Activated T-helper 1 cell treated with anti-CD3 and anti-CD28 coated beads, Interleukin-12 subunit alpha, Interleukin-12 subunit beta, Interleukin-2, Interleukin-4 antibody, amounts not matched to agents 30 ng/mL and 10 ng/mL and 1 ng/mL, durations not matched to agents 14 hours and 24 hours and 36 hours (primary cell): ENCODE measurements around the gene HIP1. TPM values are rescaled to one million over a fixed set of nuclear protein-coding genes. Genes with fewer than 3 reads are reported as not detected.
"Not testable (repeated sequence)": the region's sequence is repeated elsewhere in the genome, so short reads cannot be mapped to it uniquely, and the experiment has no call there.

Source experiments
- DNase-seq: peaks from one replicate; pipeline ENCODE4 v3.0.0; 2021; ENCODE audit warnings: low spot score
- H3K27ac Mint-ChIP-seq: one replicate; pipeline ENCODE4 v1.8.0; 2021; ENCODE audit warnings: mild to moderate bottlenecking, mixed read lengths
- H3K27me3 Mint-ChIP-seq: one replicate; pipeline ENCODE4 v1.8.0; 2022; ENCODE audit warnings: mild to moderate bottlenecking, moderate library complexity, mixed read lengths; ENCODE audit not compliant: insufficient read depth
- H3K36me3 Mint-ChIP-seq: one replicate; pipeline ENCODE4 v1.8.0; 2021; ENCODE audit warnings: low read depth, mixed read lengths
- H3K4me1 Mint-ChIP-seq: one replicate; pipeline ENCODE4 v1.8.0; 2021; ENCODE audit warnings: low read depth, mixed read lengths
- H3K4me3 Mint-ChIP-seq: one replicate; pipeline ENCODE4 v1.8.0; 2021; ENCODE audit warnings: mild to moderate bottlenecking, moderate library complexity, mixed read lengths
- H3K9me3 Mint-ChIP-seq: one replicate; pipeline ENCODE4 v1.8.0; 2021; ENCODE audit warnings: mixed read lengths
- intact Hi-C: fragments of 100-400 bp; cut with micrococcal nuclease; formaldehyde crosslinking; loops from one replicate; pipeline ENCODE4 v1.15.1; 2024
- total RNA-seq: library from RNA; stranded (reverse); gene quantifications from 2 replicates; pipeline ENCODE4 v1.2.3, GENCODE V29; 2022

The HIP1 gene
- total RNA-seq: 2.3 and 3.3 TPM in 2 replicates

- H3K36me3 Mint-ChIP-seq: no peaks in the 10 kb centered on the region
- H3K9me3 Mint-ChIP-seq: no peaks in the 10 kb centered on the region
- H3K27me3 Mint-ChIP-seq: peaks cover 17% of the 10 kb centered on the region
- intact Hi-C loops: loop anchor here (2.0 to 5.0 kb wide), 4 partner anchors 104 to 2000 kb away; partner anchors contain the start of gene ABHD11
- H3K27ac Mint-ChIP-seq: peak within 1 kb of the TSS; percentile 96
- H3K4me3 Mint-ChIP-seq: peak within 1 kb of the TSS; percentile 93
- peaks cover 21% of the 10 kb centered on the region for H3K4me1 Mint-ChIP-seq
- DNase-seq: no peak
Measured at GRCh38 chr7:75738604-75738974, at the start of gene HIP1. Gene HIP1, minus strand, starts transcription at chr7:75738941. Its CDS starts 21 bp downstream, at chr7:75738920.

GRCh38 chr7:75788154-75788847 lies 49.6 kb upstream of the HIP1 start:
- H3K36me3 Mint-ChIP-seq, intact Hi-C loops, H3K4me1 Mint-ChIP-seq, H3K4me3 Mint-ChIP-seq, H3K27ac Mint-ChIP-seq, DNase-seq, H3K9me3 Mint-ChIP-seq, H3K27me3 Mint-ChIP-seq: not testable (repeated sequence)

- H3K27me3 Mint-ChIP-seq, DNase-seq, H3K4me1 Mint-ChIP-seq, intact Hi-C loops, H3K27ac Mint-ChIP-seq, H3K36me3 Mint-ChIP-seq, H3K9me3 Mint-ChIP-seq, H3K4me3 Mint-ChIP-seq: not testable (repeated sequence)
Measured at GRCh38 chr7:75783058-75783457, 44.3 kb upstream of the HIP1 start.

GRCh38 chr7:75780647-75781273 lies 42.0 kb upstream of the HIP1 start:
- H3K9me3 Mint-ChIP-seq, H3K27ac Mint-ChIP-seq, DNase-seq, H3K36me3 Mint-ChIP-seq, H3K4me3 Mint-ChIP-seq, H3K27me3 Mint-ChIP-seq, intact Hi-C loops: not testable (repeated sequence)
- peaks cover 14% of the 10 kb centered on the region for H3K4me1 Mint-ChIP-seq

GRCh38 chr7:75779516-75779915 lies 40.8 kb upstream of the HIP1 start:
- not testable (repeated sequence) for H3K36me3 Mint-ChIP-seq, H3K27me3 Mint-ChIP-seq, H3K9me3 Mint-ChIP-seq, H3K4me3 Mint-ChIP-seq, DNase-seq
- intact Hi-C loops: loop anchor here (5.0 kb wide), 1 partner anchor 182 kb away; no protein-coding TSS in a partner anchor
- peaks cover 23% of the 10 kb centered on the region for H3K4me1 Mint-ChIP-seq
- peak overlapping the region; percentile 20 for H3K27ac Mint-ChIP-seq

GRCh38 chr7:75779035-75779434 lies 40.3 kb upstream of the HIP1 start:
- not testable (repeated sequence) for H3K4me3 Mint-ChIP-seq, H3K9me3 Mint-ChIP-seq
- intact Hi-C loops: loop anchor here (5.0 kb wide), 1 partner anchor 182 kb away; no protein-coding TSS in a partner anchor

GRCh38 chr7:75776295-75776971 lies 37.7 kb upstream of the HIP1 start:
- H3K4me1 Mint-ChIP-seq: peaks cover 31% of the 10 kb centered on the region
- peak; percentile 24 for DNase-seq
- H3K4me3 Mint-ChIP-seq: peak overlapping the region; percentile 26
- H3K27ac Mint-ChIP-seq: peak overlapping the region; percentile 83
- intact Hi-C loops: loop anchor here (1.0 to 5.0 kb wide), 4 partner anchors 67 to 233 kb away; no protein-coding TSS in a partner anchor
- peaks cover 2% of the 10 kb centered on the region for H3K27me3 Mint-ChIP-seq
- H3K9me3 Mint-ChIP-seq: peaks cover 5% of the 10 kb centered on the region
- no peaks in the 10 kb centered on the region for H3K36me3 Mint-ChIP-seq

More at GRCh38 chr7:75779035-75779434, 40.3 kb upstream of the HIP1 start:
- H3K27me3 Mint-ChIP-seq, H3K27ac Mint-ChIP-seq, H3K36me3 Mint-ChIP-seq, DNase-seq: not testable (repeated sequence)
- peaks cover 23% of the 10 kb centered on the region for H3K4me1 Mint-ChIP-seq

- H3K27ac Mint-ChIP-seq, intact Hi-C loops, H3K9me3 Mint-ChIP-seq, H3K27me3 Mint-ChIP-seq, H3K4me3 Mint-ChIP-seq, H3K36me3 Mint-ChIP-seq, DNase-seq: not testable (repeated sequence)
- H3K4me1 Mint-ChIP-seq: peaks cover 31% of the 10 kb centered on the region
Measured at GRCh38 chr7:75773958-75774357, 35.2 kb upstream of the HIP1 start.

GRCh38 chr7:75772081-75773077 lies 33.6 kb upstream of the HIP1 start, which contains the start of gene CCL26:
Gene CCL26, minus strand, starts transcription at chr7:75772211. Its CDS starts 35 bp downstream, at chr7:75772176.
- no peak within 1 kb of the TSS for H3K27ac Mint-ChIP-seq
- peaks cover 5% of the 10 kb centered on the region for H3K9me3 Mint-ChIP-seq
- H3K36me3 Mint-ChIP-seq: no peaks in the 10 kb centered on the region
- H3K4me3 Mint-ChIP-seq: no peak within 1 kb of the TSS
- peaks cover 2% of the 10 kb centered on the region for H3K27me3 Mint-ChIP-seq
- no peak for DNase-seq
- peaks cover 31% of the 10 kb centered on the region for H3K4me1 Mint-ChIP-seq
- intact Hi-C loops: no loop called here

GRCh38 chr7:75771224-75771623 lies 32.5 kb upstream of the HIP1 start:
- Mint-ChIP-seq H3K9me3 (peaks cover under 1% of the 10 kb centered on the region), H3K27me3 (peaks cover 2% of the 10 kb centered on the region), H3K27ac (no peak overlapping the region), H3K4me1 (peaks cover 19% of the 10 kb centered on the region), H3K4me3 (no peak overlapping the region), H3K36me3 (no peaks in the 10 kb centered on the region)
- intact Hi-C loops: no loop called here
- no peak for DNase-seq

GRCh38 chr7:75762350-75762917 lies 23.7 kb upstream of the HIP1 start:
- Mint-ChIP-seq H3K9me3 (no peaks in the 10 kb centered on the region), H3K4me1 (no peaks in the 10 kb centered on the region), H3K4me3 (no peak overlapping the region), H3K27me3 (peaks cover 4% of the 10 kb centered on the region), H3K36me3 (no peaks in the 10 kb centered on the region), H3K27ac (peak overlapping the region; percentile 67)
- DNase-seq: no peak
- intact Hi-C loops: no loop called here

GRCh38 chr7:75761801-75762200 lies 23.1 kb upstream of the HIP1 start:
- H3K27me3 Mint-ChIP-seq, DNase-seq, intact Hi-C loops, H3K4me3 Mint-ChIP-seq, H3K9me3 Mint-ChIP-seq, H3K36me3 Mint-ChIP-seq, H3K4me1 Mint-ChIP-seq, H3K27ac Mint-ChIP-seq: not testable (repeated sequence)
